Ovary (tissue), 1 donor: ENCODE data around the gene TPRX1.

Source experiments
- EP300 ChIP-seq: sonication (generic); formaldehyde crosslinking; IDR thresholded peaks from one replicate; pipeline ENCODE4 v1.6.1; 2017; ENCODE audit warnings: antibody characterized with exemption
- POLR2A ChIP-seq: fragments of 450-650 bp; IDR thresholded peaks from one replicate; pipeline ENCODE4 v1.6.1; 2017; ENCODE audit warnings: antibody characterized with exemption, mild to moderate bottlenecking, moderate library complexity

GRCh38 chr19:47757617-47758442 lies 46.5 kb downstream of the TPRX1 start:
- no peak for TF ChIP-seq POLR2A
- no peak for TF ChIP-seq EP300
